Right renal pelvis (tissue), 4 donors: ENCODE data around the gene SDR39U1. TPM values are rescaled to one million over a fixed set of nuclear protein-coding genes. Genes with fewer than 3 reads are reported as not detected.

Source experiments
- DNase-seq, 4 donors: peaks; one replicate each; pipeline ENCODE4 v3.0.0-alpha.2; 2013; ENCODE audit warnings: low read depth in 4 of 4, low spot score in 3 of 4, missing footprints in 1 of 4
- polyA plus RNA-seq, 4 donors: library from polyadenylated mRNA; unstranded; fragments of 120-200 nt; gene quantifications; one replicate each; pipeline ENCODE4 v1.2.1, GENCODE V29; 2013; ENCODE audit not compliant: insufficient read length in 4 of 4

Gene SDR39U1
- polyA plus RNA-seq, 4 donors, result 57.0 to 84.9 (median 63.0) TPM

DNA sequence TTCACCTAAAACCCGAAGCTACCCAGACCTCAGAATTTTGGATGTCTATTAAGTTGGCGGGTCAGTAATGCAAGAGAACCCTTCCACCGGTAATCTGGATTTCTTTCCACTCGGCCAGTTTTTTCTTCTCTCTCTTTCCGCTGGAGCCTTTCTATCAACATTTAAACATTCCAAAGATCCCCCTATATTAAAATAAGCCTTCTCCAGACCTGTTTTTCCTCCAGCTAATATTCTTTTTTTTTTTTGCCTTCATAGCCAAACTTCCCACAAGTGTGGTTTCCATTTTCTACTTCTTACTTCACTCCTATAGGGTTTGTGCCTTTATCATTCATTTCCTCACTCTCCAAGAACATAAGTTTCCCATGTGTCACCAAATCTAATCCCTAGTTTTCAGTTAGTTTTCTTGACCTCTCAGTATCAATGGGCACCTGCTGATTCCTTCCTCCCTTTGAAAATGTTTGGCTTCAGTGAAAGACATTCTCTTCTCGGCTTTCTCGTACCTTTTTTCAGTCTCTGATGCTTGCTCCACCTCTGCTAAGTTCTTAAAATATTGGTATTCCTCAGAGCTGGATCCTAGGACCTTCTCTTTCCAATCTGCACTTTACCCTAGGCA is 583 bp upstream of the SDR39U1 start:
- no peak for DNase-seq

DNA sequence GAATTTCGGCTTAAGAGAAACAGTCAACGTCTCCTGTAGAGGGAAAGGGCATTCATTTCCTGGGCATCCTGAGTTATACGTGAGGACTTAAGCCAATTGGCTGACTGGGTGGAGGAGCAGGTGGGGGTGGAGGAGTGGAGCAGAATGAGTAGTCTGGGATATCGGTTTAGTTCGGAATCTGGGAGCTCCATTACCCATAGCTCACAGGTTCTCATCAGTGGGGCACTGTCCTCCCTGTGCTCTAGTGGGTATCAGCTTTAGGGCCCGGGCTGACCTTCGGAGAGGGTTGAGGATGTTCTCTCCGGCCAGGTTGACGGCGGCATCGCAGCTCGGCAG is 704 bp downstream of the SDR39U1 start:
- no peak for DNase-seq

DNA sequence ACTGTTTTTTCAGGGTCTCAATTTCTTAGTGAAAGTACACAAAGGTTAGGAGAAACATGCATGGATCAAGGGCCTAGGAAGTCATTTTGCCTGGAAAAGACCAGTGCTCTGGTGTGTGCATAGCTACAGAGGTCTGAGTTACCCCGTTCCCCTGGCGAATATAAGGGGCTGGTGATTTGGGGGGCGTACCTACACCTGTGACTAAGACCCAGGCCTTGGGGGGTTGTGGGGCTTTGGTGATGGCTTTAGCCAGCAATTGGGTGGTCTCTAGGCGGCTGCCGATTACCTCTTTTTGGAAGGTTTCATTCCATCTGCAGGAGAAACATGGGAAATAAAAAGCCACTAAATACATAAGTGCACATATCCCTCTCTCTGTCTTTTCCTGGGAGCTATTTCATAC is 1.1 kb downstream of the SDR39U1 start:
- no peak for DNase-seq

DNA sequence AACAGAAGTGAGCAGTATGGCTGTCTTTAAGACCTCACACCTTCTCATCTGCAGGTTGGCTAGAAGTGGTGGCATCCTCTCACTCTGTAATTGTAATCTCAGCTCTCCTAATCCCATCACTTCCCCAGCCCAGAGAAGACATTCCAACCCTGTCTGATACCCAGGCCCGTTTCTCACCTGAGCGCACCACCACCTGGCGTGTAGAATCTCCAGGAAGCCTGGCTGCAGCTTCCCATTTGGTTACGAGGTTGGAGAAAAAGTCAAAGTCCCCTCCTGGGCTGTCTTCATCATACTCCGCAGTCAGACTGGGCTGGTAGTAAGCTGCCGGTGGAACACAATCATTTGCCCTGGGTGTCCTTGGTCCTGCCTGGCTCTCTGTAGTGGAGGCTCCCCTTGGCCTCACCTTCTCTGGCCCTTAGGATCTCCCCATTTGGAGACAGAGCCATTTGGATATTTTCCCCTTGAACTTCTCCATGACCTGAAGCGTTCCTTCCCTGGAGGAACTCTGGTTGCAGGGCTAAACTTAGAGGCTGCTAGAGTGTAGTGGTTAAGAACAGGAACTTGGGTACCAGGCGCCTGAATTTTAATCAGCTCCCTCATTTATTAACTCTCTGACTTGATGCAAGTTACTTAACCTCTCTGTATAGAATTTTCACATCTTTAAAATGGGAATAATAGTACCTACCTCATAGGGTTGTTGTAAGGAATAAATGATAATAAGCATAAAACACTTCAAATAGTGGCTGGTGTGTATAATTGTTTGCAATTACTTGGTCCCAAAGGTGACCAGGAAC is 1.8 kb downstream of the SDR39U1 start:
- no peak for DNase-seq

DNA sequence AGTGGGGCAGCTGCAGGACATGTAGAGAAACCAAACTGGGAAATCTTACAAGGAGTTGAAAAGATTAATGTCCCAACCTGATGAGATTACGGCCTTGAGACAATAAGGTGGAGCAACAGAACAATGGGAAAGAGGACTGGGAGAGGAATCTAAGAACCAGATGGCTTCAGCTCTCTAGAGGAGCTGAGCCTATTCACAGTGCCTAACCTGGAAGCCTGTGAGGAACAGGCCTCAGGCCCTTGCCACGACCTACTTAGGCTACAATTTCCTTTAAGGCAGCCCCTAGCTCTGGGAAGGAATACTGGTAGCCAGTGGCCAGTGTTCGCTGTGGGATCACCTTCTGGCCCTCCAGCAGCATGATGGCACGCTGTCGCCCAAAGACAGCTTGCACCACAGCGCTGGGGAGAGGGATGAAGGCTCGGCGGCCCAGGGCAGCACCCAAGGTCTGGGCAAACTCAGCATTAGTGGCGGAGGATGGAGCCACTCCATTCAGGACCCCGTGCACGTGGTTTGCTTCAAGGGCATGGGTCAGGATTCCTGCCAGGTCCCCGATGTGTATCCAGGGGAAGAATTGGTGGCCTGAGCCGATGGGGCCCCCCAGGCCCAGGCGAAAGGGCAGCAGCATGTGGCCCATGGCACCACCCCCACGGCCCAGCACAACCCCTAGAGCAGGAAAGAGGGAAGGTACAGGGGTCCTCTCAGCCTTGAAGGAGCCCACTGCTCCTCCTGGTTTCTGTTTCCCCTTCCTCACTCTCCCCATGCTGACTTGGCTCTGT is 2.6 kb downstream of the SDR39U1 start:
- DNase-seq, result no peak

DNA sequence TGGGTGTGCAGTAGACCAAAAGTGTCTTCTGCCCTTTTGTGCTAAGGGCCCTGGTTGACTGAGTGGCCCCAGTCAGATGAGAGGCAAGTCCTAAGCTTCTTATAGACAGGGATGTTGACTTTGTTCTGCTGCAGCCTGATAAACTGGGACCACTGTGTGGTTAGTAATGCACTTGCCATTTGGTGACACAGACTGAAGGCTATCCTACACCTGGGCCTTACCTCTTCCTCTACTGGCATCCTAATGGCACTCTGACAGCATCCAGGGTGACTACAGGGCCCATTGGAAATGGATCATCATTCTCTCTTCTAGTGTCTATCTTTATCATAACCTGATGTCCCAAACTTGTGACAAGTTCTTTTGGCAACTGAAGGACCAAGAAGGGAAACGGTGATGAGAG is 3.3 kb downstream of the SDR39U1 start:
- DNase-seq, result no peak

DNA sequence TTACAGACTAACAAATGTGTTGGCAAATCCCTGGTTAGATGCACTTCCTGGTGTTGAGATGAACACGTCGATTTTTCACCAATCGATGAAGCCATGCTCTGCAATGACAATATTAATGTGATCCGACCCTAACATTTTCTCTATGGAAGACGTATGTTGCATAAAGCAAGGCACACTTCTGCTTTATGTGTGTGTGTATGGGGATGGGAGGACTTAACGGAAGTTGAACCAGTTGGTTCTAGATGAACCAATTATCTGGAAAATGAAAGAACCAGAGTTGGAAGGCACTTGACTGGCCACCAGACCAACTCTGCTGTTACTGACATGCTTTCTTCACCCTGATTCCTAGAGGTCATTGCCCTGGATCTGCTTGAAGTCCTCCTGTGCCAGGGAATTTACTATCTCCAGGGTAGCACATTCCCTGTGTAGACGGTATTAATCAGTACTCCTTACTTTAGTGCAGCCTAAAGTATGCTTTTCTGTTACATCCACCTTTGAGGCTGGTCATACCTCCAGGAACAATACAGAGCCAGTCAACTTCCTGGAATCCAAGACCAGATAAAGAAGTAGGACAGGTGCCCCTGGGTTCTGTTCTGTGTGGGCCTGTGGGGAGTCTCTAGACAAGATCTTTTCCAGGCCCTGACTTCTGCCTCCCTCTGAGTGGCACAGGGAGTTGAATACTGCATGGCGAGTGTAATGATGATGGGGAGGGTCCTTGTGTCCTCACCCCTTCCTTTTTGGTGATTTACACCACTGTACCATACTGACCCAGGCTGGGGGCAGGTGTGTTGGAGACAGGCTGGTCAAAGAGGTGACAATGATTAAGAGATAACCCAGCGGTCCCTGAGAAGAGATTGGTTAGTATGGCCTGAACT is 4.1 kb downstream of the SDR39U1 start:
- no peak for DNase-seq

DNA sequence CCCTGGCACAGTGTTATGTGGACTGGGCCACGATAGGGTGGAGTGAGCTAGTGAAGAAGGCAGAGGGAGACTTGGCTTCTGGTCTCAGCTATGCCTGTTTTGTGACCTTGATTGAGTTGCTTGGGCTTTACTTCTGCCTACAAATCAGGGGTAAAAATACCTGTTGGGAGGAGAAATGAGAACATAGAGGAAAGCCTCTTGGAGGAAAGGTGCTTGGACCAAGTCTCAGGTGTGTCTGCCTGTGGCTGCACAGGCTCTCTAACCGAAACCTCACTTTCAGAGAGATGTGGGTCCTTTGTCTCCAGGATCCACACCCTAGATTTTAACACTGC is 4.9 kb downstream of the SDR39U1 start:
- DNase-seq, result no peak

DNA sequence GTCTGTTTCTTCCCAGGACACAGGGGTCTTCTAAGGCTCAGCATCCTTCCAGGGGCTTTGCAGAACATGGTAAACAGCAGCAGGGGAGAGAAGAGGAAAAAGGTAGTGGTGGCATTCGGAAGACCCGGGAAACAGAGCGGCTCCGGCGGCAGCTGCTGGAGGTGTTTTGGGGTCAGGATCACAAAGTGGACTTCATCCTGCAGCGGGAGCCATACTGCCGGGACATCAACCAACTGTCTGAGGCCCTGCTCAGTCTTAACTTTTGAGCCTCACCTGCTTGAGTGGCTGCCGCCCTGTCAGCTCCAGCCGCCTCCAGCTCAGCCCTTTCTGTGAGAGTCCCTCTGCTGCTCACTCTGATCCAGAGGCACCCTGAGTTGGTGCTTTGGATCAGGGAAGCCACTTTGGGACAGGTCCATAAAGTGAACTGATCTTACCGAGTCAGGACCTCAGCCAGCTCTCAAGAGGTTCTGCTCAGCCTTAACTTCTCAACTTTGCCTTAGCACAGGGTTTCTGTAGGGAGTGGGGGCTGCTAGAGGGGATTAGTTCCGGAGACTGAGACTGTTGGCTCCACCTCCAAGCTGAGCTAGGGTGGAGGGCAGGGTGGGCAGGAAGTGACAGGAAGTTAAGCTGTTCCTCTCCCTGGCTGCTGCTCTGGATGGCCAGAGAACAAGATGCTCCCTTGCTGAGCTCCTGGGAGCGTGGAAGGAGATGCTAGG is 5.4 kb downstream of the SDR39U1 start:
- DNase-seq, result no peak

DNA sequence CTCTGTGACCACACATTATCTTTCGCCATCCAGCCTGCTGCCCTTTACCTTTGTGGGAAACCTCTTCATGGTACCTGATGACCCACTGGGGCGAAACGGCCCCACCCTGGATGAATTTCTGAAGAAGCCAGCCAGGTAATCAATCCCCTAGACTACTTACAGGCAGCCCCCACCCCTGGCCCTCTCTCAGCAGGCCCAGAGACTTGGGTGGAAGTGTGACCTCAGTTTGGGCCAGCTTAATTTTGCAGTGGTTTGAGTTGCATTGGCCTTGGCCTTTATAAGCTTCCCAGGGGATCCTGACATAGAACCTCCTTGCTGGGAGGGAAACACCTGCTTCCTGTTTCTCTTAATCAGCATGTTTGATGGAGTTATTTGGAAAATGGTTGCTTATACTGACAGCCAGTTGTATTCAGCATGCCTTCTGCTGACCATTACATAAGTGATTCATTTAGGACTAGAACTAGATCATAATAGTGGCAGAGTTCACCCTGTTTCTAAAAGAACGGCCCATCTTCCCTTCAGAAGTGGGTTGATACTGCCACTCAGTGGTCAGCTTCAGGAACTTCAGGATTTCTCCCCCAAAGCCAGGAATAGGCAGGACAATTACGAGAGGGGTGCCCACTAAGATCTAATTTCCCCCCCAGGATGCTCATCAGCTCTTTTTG is 6.1 kb downstream of the SDR39U1 start:
- no peak for DNase-seq

DNA sequence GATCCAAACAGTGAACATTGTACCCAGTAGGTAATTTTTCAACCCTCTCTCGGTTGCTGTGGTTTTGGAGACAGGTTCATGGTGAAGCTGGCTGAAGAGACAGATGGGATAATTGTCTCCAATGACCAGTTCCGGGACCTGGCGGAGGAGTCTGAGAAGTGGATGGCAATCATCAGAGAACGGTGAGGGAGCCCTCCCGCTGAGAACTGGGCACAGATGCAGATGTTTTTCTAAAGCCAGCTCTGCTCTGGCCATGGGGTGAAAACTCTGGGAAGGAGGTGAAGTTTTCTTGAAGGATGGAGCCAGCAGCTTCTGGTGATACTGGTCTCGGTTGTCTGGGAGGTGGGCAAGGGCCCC is 6.6 kb downstream of the SDR39U1 start:
- DNase-seq, result no peak

DNA sequence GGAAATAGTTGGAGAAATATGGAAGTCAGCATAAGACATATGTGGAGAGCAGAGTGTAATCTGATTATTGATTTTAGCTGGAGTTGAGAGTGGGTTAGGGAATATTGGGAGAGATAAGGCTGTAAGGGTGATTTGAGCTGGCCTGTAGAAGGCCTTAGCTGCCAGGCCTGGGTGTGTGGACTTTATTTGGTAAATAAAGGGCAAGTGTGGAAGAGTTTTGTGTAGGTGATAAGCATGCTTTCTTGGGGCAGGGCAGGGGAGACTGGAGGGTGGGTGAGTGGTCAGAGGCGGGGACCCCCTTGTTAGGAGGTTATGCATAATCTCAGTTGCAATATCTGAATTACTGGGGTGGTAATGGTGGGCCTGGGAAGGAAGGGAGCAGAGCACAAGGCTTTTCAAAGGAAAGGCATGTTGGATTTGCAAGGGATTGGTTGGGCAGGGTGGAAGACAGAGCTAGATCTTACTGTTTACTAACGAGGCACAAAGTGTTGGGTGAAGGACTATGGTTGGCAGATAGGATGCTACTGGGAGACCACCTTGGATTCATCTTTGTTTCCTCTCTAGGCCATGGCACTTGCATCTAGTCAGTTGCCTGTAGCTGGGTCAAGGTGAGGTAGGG is 7.3 kb downstream of the SDR39U1 start:
- DNase-seq, result no peak

DNA sequence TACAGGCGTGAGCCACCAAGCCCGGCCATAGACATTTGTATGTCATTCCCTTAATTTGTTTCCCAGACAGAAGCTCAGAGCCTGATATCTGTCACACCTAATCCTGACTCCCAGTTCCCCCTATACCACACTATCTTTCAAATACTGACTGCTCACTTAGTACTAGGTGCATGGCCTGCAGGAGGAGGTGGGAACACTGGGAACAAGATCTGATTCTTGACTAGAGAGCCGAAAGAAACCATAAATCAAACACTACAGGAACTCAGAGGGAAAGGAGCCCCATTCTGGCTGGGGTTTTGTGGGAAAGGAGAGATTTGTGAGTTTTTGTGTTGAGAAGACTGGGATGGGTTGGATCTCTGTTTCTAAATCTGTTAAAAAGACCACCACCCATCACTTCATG is 7.9 kb downstream of the SDR39U1 start:
- DNase-seq, result no peak

DNA sequence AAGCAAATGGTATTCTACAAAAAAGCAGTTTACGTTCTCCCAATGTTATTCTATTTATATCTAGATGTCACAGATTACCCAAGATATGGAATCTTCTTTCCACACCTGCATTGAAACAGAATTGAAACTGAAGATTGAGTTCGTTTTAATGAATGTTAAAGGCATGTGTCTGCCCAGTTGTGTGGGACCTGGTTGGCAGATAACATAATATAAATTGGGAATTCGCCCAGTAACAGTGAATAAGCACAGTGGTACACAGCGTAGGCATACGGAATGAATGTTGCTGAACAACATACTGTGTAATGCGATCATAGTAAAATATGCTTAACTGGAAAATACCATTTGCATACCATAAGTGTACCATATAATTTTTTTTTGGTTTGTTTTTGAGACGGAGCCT is 8.5 kb downstream of the SDR39U1 start:
- no peak for DNase-seq

DNA sequence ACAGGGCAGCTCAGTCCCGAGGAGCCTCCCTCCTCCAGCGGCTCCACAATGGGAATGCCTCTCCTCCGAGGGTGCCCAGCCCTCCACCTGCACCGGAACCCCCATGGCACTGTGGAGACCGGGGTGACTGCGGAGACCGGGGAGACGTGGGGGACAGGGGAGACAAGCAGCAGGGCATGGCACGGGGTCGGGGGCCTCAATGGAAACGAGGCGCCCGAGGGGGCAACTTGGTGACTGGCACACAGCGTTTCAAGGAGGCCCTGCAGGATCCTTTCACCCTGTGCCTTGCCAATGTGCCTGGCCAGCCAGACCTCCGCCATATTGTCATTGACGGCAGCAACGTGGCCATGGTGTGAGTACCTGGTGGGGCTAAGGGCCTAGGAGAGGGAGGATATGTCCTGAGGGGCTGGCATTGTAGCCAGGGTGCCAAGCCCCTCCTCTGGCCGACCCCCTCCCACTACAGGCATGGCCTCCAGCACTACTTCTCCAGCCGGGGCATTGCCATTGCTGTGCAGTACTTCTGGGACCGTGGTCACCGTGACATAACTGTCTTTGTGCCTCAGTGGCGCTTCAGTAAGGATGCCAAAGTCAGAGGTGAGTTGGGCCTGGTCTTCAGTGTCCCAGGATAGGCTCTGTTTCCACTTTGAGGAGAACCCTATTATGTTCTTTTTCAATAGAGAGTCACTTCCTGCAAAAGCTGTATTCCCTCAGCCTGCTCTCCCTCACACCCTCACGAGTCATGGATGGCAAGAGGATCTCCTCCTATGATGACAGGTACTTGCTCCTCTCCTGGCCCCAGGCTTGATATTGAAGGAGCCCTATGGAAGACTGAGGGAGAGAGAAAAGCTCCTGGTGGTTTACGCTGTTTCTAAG is 10.1 kb downstream of the SDR39U1 start:
- DNase-seq, result no peak

DNA sequence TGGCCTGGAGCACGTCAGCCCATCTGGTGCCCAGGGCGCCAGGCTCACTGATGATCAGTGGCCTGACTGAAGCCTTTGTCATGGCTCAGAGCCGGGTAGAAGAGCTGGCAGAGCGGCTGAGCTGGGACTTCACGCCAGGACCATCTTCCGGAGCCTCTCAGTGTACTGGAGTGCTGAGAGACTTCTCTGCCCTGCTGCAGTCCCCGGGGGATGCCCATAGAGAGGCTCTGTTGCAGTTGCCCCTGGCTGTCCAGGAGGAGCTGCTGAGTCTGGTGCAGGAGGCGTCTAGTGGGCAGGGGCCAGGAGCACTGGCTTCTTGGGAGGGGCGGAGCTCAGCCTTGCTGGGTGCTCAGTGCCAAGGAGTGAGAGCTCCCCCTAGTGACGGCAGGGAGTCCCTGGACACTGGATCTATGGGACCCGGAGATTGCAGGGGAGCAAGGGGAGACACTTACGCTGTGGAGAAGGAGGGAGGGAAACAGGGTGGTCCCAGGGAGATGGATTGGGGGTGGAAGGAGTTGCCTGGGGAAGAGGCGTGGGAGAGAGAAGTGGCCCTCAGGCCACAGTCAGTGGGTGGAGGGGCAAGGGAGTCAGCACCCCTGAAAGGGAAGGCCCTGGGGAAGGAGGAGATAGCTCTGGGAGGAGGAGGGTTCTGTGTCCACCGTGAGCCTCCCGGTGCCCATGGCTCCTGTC is 10.9 kb downstream of the SDR39U1 start:
- peak; percentile 71 to 77 (median 76) for DNase-seq

DNA sequence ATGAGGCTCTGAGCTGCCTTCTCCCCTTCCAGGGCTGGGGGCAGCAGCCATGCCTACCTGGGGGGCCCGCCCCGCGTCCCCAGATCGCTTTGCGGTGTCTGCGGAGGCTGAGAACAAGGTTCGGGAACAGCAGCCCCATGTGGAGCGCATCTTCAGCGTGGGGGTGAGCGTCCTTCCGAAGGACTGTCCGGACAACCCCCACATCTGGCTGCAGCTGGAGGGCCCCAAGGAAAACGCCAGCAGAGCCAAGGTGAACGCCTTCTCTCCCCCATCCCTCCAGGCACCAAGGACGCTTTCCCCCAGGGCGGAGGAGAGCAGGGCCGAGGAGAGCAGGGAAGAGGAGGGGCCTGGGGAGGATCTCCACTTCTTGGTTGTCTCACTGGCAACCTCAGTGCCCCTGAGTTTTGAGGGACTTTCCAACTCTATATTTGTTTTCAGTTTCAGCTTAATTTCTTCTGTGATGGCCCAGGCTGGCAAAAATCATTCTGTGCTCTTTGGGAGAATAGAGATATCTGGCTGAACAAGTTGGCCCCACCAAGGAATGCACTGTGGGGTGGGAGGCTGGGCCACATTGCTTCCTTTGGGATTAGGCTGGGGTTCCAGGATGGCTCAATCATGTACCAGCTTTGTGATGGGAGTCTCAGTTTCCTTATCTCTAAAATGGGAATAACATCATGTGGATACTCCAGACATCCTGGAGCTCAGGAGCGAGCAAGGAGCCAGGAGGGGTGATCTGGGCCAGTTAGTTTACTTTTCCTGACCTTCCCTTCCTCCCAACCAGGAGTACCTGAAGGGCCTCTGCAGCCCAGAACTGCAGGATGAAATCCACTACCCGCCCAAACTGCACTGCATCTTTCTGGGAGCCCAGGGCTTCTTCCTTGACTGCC is 11.7 kb downstream of the SDR39U1 start:
- no peak for DNase-seq
